Measurements from ENCODE around the gene CCK.

The CCK gene

DNA sequence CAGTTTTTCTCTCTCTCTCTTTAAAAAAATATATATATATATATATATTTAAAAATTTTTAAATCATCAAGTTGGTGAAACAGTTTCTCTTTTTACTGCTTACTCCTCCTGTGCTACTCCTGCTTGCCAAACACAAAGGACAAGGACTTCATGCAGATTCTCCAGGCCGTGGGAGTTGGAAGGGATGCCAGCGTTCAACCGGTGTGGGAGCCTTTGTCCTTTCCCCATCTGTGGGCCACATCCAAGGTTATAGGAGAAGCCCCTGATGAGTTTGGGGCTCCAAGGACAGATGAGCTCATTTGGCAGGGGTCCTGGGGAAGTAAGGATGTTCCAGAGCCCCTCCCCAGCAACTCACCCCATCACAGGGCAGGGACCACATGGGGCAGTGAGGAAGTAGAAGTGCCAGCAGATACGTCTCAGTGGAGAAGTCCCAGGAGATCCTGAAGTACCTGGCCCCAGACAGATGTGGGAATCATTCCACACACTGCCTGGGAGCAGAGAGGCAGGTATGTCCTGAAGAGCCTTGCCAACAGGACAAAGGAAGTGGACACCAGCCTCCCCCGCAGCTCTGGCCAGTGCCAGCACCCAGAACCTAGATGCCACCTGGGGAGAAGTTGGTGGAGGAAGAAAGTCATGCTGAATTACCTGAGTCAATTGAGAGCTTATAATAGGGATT is 36.6 kb downstream of the CCK start:
- Histone ChIP-seq H3K4me2 (no peak overlapping the region), H3K27me3 (ENCODE audit: insufficient read depth, low read depth) (no peaks in the 10 kb centered on the region), H3K4me1 (ENCODE audit: low read depth, poor library complexity, severe bottlenecking) (no peaks in the 10 kb centered on the region), H3K27ac (no peak overlapping the region), H3K4me3 (IDR thresholded peaks at IDR 0.05; ENCODE audit: insufficient read depth, low read depth, low read length) (no peak overlapping the region), H3K36me3 (ENCODE audit: insufficient read depth) (no peaks in the 10 kb centered on the region), H3K79me2 (ENCODE audit: insufficient read depth, low read depth) (no peaks in the 10 kb centered on the region), H3K9ac (no peak overlapping the region), H4K20me1 (ENCODE audit: insufficient read depth) (no peaks in the 10 kb centered on the region), H2AFZ (ENCODE audit: low read depth) (no peak overlapping the region)
- TF ChIP-seq, protein P1, sequence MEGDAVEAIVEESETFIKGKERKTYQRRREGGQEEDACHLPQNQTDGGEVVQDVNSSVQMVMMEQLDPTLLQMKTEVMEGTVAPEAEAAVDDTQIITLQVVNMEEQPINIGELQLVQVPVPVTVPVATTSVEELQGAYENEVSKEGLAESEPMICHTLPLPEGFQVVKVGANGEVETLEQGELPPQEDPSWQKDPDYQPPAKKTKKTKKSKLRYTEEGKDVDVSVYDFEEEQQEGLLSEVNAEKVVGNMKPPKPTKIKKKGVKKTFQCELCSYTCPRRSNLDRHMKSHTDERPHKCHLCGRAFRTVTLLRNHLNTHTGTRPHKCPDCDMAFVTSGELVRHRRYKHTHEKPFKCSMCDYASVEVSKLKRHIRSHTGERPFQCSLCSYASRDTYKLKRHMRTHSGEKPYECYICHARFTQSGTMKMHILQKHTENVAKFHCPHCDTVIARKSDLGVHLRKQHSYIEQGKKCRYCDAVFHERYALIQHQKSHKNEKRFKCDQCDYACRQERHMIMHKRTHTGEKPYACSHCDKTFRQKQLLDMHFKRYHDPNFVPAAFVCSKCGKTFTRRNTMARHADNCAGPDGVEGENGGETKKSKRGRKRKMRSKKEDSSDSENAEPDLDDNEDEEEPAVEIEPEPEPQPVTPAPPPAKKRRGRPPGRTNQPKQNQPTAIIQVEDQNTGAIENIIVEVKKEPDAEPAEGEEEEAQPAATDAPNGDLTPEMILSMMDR (conservative IDR thresholded peaks at IDR 0.05; ENCODE audit: low read depth, low read length), result no peak

DNA sequence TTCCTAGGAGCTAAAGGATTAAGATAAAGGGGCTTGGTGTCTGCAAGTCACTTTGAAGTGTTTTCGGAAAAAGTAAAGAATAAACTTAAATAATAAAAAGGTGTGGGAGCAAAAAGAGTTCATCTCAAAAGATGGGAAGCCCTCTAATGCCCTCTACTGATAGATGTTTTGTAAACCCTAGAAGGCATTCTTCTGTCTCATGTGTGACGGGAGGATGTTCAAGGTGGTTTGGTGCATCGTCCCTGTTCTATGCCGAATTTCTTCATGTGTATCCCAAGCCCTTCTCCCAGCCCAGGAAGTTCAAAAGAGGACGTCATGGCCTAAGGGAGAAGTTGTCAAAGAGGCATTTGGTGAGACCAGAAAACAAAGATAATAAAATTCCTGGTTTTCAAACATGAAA is 37.2 kb downstream of the CCK start:
- no peaks in the 10 kb centered on the region for H4K20me1 ChIP-seq (ENCODE audit: insufficient read depth)

DNA sequence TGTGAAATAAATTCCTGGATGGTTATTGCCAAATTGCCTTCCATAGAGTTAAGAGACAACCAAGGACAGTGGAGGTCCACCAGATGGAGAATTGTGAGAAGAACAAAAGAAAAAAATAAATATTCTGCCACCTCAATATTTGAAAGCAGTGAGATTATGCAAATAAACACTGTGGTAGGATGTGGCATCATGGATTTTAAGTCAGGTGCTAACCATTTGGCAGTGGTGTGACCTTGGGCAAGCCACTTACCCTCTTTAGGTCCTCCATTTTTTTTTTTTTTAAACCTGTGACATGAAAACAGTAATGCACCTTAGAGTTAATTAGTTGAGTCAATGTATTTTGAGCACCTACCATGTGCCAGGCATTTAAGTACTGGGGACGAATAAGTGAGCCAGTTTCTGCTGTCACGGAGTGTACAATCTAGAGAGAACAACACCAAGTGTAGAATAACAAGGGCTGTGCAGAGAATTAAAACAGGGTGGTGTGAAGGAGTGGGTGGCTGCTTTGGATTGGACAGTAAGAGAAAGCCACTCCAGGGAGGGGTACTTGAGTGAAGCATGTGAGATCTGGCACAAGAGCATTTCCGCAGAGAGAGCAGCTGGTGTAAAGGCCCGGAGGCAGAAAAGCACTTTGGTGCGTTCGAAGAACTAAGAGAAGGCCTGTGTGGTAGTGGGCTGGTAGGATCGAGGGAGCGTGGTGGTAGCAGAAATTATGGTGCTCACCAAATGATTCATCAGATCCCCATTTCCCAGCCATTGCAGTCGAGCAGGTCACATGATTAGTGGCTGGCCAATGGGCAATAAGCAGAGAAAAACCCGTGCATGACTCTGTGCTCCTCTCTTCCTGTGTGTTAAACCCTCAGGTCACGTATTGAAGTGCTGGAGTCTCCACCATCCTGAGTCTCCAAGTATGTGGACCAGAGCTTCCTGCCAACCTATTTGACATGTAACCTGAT is 39.2 kb downstream of the CCK start:
- Histone ChIP-seq H3K4me1 (ENCODE audit: low read depth, poor library complexity, severe bottlenecking) (no peaks in the 10 kb centered on the region), H3K9ac (no peak overlapping the region), H4K20me1 (ENCODE audit: insufficient read depth) (no peaks in the 10 kb centered on the region), H2AFZ (ENCODE audit: low read depth) (no peak overlapping the region), H3K27ac (no peak overlapping the region), H3K36me3 (ENCODE audit: insufficient read depth) (no peaks in the 10 kb centered on the region), H3K4me3 (IDR thresholded peaks at IDR 0.05; ENCODE audit: insufficient read depth, low read depth, low read length) (no peak overlapping the region), H3K4me2 (no peak overlapping the region), H3K79me2 (ENCODE audit: insufficient read depth, low read depth) (no peaks in the 10 kb centered on the region), H3K27me3 (ENCODE audit: insufficient read depth, low read depth) (no peaks in the 10 kb centered on the region)
- TF ChIP-seq, protein P1 (conservative IDR thresholded peaks at IDR 0.05; ENCODE audit: low read depth, low read length), result no peak

More for the DNA sequence above, 37.2 kb downstream of the CCK start:
- H3K9ac ChIP-seq, result no peak overlapping the region
- no peaks in the 10 kb centered on the region for H3K4me1 ChIP-seq (ENCODE audit: low read depth, poor library complexity, severe bottlenecking)
- H3K27me3 ChIP-seq (ENCODE audit: insufficient read depth, low read depth), result no peaks in the 10 kb centered on the region
- no peaks in the 10 kb centered on the region for H3K36me3 ChIP-seq (ENCODE audit: insufficient read depth)
- no peak overlapping the region for H3K4me2 ChIP-seq
- TF ChIP-seq, protein P1 (conservative IDR thresholded peaks at IDR 0.05; ENCODE audit: low read depth, low read length), result 0 out of 2 replicates have a peak, but pooled peaks have one; percentile 32
- no peak overlapping the region for H2AFZ ChIP-seq (ENCODE audit: low read depth)
- no peak overlapping the region for H3K27ac ChIP-seq
- H3K79me2 ChIP-seq (ENCODE audit: insufficient read depth, low read depth), result no peaks in the 10 kb centered on the region
- H3K4me3 ChIP-seq (IDR thresholded peaks at IDR 0.05; ENCODE audit: insufficient read depth, low read depth, low read length), result no peak overlapping the region

DNA sequence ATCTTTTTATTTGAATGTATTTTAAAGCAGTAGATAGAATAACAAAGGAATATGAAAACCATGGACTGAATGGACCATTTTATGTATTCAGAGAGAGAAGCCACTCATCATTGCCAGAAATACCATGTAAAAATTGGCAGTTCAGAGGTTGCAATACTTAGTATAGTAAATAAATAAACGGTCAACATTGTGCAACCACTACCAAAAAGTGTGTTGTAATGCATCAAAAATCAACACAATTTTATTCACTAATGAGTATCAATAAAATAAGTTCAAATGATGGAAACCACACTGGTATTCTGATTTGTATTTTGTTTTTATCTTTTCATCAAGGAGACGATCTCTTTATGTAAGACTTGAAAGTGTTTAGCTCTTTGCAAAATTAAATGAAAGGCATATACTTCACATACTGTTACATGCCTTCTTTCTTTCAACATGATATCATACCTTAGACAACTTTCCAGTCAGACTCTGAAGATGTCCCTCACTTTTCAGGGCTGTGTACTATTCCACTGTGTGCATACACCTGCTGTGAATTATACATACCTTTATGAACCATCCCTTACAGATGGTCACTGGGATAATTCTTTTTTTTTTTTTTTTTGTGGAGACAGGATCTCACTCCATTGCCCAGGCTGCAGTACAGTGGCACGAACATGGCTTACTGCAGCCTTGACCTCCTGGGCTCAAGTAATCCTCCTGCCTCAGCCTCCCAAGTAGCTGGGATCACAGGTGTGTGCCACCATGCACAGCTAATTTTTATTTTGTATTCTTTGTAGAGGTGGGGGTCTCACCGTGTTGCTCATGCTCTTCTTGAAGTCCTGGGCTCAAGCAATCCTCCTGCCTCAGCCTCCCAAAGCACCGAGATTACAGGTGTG is 40.3 kb downstream of the CCK start:
- Histone ChIP-seq H3K9ac (no peak overlapping the region), H3K36me3 (ENCODE audit: insufficient read depth) (no peaks in the 10 kb centered on the region), H4K20me1 (ENCODE audit: insufficient read depth) (no peaks in the 10 kb centered on the region), H3K4me2 (no peak overlapping the region), H2AFZ (ENCODE audit: low read depth) (no peak overlapping the region), H3K27ac (no peak overlapping the region), H3K4me1 (ENCODE audit: low read depth, poor library complexity, severe bottlenecking) (no peaks in the 10 kb centered on the region), H3K79me2 (ENCODE audit: insufficient read depth, low read depth) (no peaks in the 10 kb centered on the region), H3K27me3 (ENCODE audit: insufficient read depth, low read depth) (no peaks in the 10 kb centered on the region), H3K4me3 (IDR thresholded peaks at IDR 0.05; ENCODE audit: insufficient read depth, low read depth, low read length) (no peak overlapping the region)
- TF ChIP-seq, protein P1 (conservative IDR thresholded peaks at IDR 0.05; ENCODE audit: low read depth, low read length), result no peak

Data from KMS-11 (cell line).